ENCODE results near the gene CEP126.

- TF ChIP-seq POLR2A (IDR thresholded peaks at IDR 0.05), result no peak
- no peak for TF ChIP-seq CTCF (IDR thresholded peaks at IDR 0.05)
Measured at GRCh38 chr11:102026217-102026616, 111.4 kb downstream of the CEP126 start.
